HCT116 (cell line): ENCODE results near the gene MYDGF. TPM values are rescaled to one million over a fixed set of nuclear protein-coding genes. Genes with fewer than 3 reads are reported as not detected.

Source experiments
- ATAC-seq: fragments of 200-7000 bp; cut with Tn5 transposase; 2 replicates; pipeline ENCODE4 v1.9.1; 2020; ENCODE audit warnings: mild to moderate bottlenecking, moderate library complexity
- BruUV-seq: library from RNA; stranded (reverse); fragments of 400-500 nt; replicated peaks from 2 replicates; lab custom pipeline; 2021; lab: Mats Ljungman, UMichigan
- CTCF ChIA-PET: fragments of 300-600 bp; sonication (Branson Sonifier 250); formaldehyde crosslinking; loops from one replicate; lab custom pipeline; 2021; ENCODE audit warnings: antibody characterized with exemption; lab: Charles Lee
- POLR2A ChIA-PET: fragments of 300-600, 350-600 bp; sonication (Branson Sonifier 250); formaldehyde crosslinking; loops from one replicate; lab custom pipeline; 2021; ENCODE audit warnings: antibody characterized with exemption; lab: Charles Lee
- RAD21 ChIA-PET, 2 experiments: fragments of 300-600 bp; sonication (Branson Sonifier 250); formaldehyde crosslinking; loops; one replicate each; lab custom pipeline; 2023; ENCODE audit warnings: low total read pairs in 2 of 2; ENCODE audit not compliant: uncharacterized antibody in 2 of 2, unreplicated experiment in 2 of 2, low non-redundant PET in 1 of 2; lab: Charles Lee
- DNase-seq: peaks from one replicate; pipeline ENCODE4 v3.0.0-alpha.2; 2010; ENCODE audit warnings: low read depth, low spot score
- H2AFZ ChIP-seq: fragments of 200-600 bp; shearing (Covaris generic), sonication (generic); 2 replicates; pipeline ENCODE4 v1.6.1; 2017; ENCODE audit warnings: low read depth, mixed run types, mixed read lengths, antibody characterized with exemption, low read length; ENCODE audit not compliant: poor library complexity, severe bottlenecking
- H3K27ac ChIP-seq: 2 replicates; pipeline ENCODE4 v1.5.1; 2012; ENCODE audit warnings: low read depth, low read length
- H3K27me3 ChIP-seq: fragments of 200-600 bp; sonication (generic); 2 replicates; pipeline ENCODE4 v1.6.1; 2016; ENCODE audit warnings: mixed run types, low read length, mixed read lengths; ENCODE audit not compliant: insufficient read depth
- H3K36me3 ChIP-seq, 2 experiments: fragments of 200-500 bp in 1 of 2; fragments of 200-600 bp in 1 of 2; sonication (Bioruptor generic) in 1 of 2; sonication (generic) in 1 of 2; 2 replicates each; pipeline versions ENCODE4 v1.5.1 to v1.6.1; 2014 to 2016; ENCODE audit warnings: low read length in 2 of 2, inconsistent platforms in 1 of 2, mixed read lengths in 1 of 2, mixed run types in 1 of 2; ENCODE audit not compliant: insufficient read depth in 2 of 2, control insufficient read depth in 1 of 2
- H3K4me1 ChIP-seq, 2 experiments: fragments of 200-600 bp in 1 of 2; sonication (generic) in 1 of 2; 2 replicates each; pipeline versions ENCODE4 v1.5.1 to v1.6.1; 2012 to 2017; ENCODE audit warnings: low read length in 2 of 2, inconsistent platforms in 1 of 2, mild to moderate bottlenecking in 1 of 2, mixed read lengths in 1 of 2, mixed run types in 1 of 2, moderate library complexity in 1 of 2; ENCODE audit not compliant: insufficient read depth in 2 of 2, control insufficient read depth in 1 of 2
- H3K4me2 ChIP-seq: fragments of 200-600 bp; sonication (generic); 2 replicates; pipeline ENCODE4 v1.6.1; 2017; ENCODE audit warnings: mixed run types, low read length, mixed read lengths
- H3K4me3 ChIP-seq, 2 experiments: fragments of 200-600 bp in 1 of 2; sonication (generic) in 1 of 2; replicated peaks in 1 of 2; 2 replicates each; pipeline ENCODE4 v1.5.1; 2011 to 2016; ENCODE audit warnings: low read length in 2 of 2, control low read depth in 1 of 2, low read depth in 1 of 2, mild to moderate bottlenecking in 1 of 2, mixed read lengths in 1 of 2, mixed run types in 1 of 2
- H3K79me2 ChIP-seq: fragments of 200-600 bp; sonication (generic); 2 replicates; pipeline ENCODE4 v1.6.1; 2017; ENCODE audit warnings: mild to moderate bottlenecking, mixed run types, low read length, moderate library complexity, mixed read lengths; ENCODE audit not compliant: insufficient read depth
- H3K9ac ChIP-seq: fragments of 200-600 bp; sonication (generic); 2 replicates; pipeline ENCODE4 v1.6.1; 2016; ENCODE audit warnings: low read length, mixed read lengths
- H3K9me2 ChIP-seq: fragments of 200-600 bp; sonication (generic), shearing (Covaris generic); 2 replicates; pipeline ENCODE4 v1.6.1; 2017; ENCODE audit warnings: mixed run types, mild to moderate bottlenecking, moderate library complexity; ENCODE audit not compliant: insufficient read depth
- H3K9me3 ChIP-seq, 2 experiments: fragments of 200-500 bp in 1 of 2; fragments of 200-600 bp in 1 of 2; sonication (Bioruptor generic) in 1 of 2; sonication (generic) in 1 of 2; 2 replicates each; pipeline ENCODE4 v1.6.1; 2014 to 2017; ENCODE audit warnings: low read length in 2 of 2, mixed read lengths in 2 of 2, inconsistent platforms in 1 of 2, low read depth in 1 of 2, mild to moderate bottlenecking in 1 of 2, mixed run types in 1 of 2, moderate library complexity in 1 of 2; ENCODE audit not compliant: control insufficient read depth in 1 of 2, insufficient read depth in 1 of 2
- H4K20me1 ChIP-seq: fragments of 200-600 bp; sonication (generic), shearing (Covaris generic); 2 replicates; pipeline ENCODE4 v1.6.1; 2017; ENCODE audit warnings: mixed run types, mild to moderate bottlenecking, moderate library complexity; ENCODE audit not compliant: insufficient read depth
- EZH2 ChIP-seq: fragments of 200-600 bp; sonication (generic); IDR thresholded peaks from 2 replicates; pipeline ENCODE4 v1.6.1; 2017; ENCODE audit warnings: antibody characterized with exemption, mixed run types
- YY1 ChIP-seq: IDR thresholded peaks from 2 replicates; pipeline ENCODE4 v1.6.1; 2011; ENCODE audit warnings: low read length, low read depth, moderate library complexity, mild to moderate bottlenecking; ENCODE audit not compliant: insufficient replicate concordance; ENCODE audit errors: extremely low read depth
- ZFX ChIP-seq: fragments of 450-650 bp; IDR thresholded peaks from 2 replicates; pipeline ENCODE4 v1.6.1; 2017
- ZNF274 ChIP-seq: fragments of 200-500 bp; sonication (Bioruptor generic); IDR thresholded peaks from 2 replicates; pipeline ENCODE4 v1.6.1; 2014; ENCODE audit warnings: mild to moderate bottlenecking, low read depth, low read length, inconsistent platforms
- intact Hi-C: fragments of 100-400 bp; cut with micrococcal nuclease; formaldehyde crosslinking; loops from 2 replicates; pipeline ENCODE4 v1.10.0; 2022
- total RNA-seq: library from RNA; stranded (reverse); gene quantifications from one replicate; pipeline ENCODE4 v1.2.1, GENCODE V29; 2021; ENCODE audit not compliant: unreplicated experiment
- TF ChIP-seq, protein P1 (sequence below): IDR thresholded peaks from 2 replicates; pipeline ENCODE4 v1.6.1; 2011; ENCODE audit warnings: mild to moderate bottlenecking, low read length, moderate library complexity; ENCODE audit not compliant: insufficient replicate concordance; ENCODE audit errors: extremely low read depth
- TF ChIP-seq, protein P2 (sequence below), 3 experiments: fragments of 200-600 bp in 1 of 3; sonication (generic) in 1 of 3; IDR thresholded peaks in 2 of 3; conservative IDR thresholded peaks in 1 of 3; 2 replicates each; pipeline ENCODE4 v1.5.1; 2012 to 2017; ENCODE audit warnings: low read depth in 2 of 3, low read length in 2 of 3, antibody characterized with exemption in 1 of 3, borderline replicate concordance in 1 of 3, control low read depth in 1 of 3, mild to moderate bottlenecking in 1 of 3, mixed read lengths in 1 of 3, mixed run types in 1 of 3, moderate library complexity in 1 of 3; ENCODE audit not compliant: insufficient read depth in 1 of 3
- TF ChIP-seq, protein P3 (sequence below): IDR thresholded peaks from 2 replicates; pipeline ENCODE4 v1.6.1; 2012

The MYDGF gene
- total RNA-seq, 1 experiment from 2014 or later: 110 TPM

DNA sequence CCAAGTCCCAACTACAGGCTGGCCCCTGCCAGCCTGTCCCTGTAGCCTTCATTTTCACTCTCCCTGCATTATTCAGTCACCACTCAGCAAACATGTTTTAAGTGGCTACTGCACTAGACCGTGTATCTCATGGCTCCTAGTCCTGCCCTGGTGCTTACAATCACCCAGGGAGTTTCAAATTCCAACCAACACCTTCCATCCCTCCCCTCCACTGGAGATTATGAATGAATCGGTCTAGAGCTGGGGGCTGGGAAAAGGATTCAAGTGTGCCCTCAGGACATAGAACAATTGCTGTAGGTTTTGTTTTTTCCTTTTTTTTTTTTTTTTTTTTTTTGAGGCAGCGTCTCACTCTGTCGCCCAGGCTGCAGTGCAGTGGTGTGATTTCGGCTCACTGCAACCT lies 45.8 kb downstream of the MYDGF start (continued):
- TF ChIP-seq, protein P1, sequence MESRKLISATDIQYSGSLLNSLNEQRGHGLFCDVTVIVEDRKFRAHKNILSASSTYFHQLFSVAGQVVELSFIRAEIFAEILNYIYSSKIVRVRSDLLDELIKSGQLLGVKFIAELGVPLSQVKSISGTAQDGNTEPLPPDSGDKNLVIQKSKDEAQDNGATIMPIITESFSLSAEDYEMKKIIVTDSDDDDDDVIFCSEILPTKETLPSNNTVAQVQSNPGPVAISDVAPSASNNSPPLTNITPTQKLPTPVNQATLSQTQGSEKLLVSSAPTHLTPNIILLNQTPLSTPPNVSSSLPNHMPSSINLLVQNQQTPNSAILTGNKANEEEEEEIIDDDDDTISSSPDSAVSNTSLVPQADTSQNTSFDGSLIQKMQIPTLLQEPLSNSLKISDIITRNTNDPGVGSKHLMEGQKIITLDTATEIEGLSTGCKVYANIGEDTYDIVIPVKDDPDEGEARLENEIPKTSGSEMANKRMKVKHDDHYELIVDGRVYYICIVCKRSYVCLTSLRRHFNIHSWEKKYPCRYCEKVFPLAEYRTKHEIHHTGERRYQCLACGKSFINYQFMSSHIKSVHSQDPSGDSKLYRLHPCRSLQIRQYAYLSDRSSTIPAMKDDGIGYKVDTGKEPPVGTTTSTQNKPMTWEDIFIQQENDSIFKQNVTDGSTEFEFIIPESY: no peak
- no peak for TF ChIP-seq ZFX
- TF ChIP-seq ZNF274: no peak
- TF ChIP-seq YY1: no peak
- TF ChIP-seq, all 23 proteins: peak for 0

DNA sequence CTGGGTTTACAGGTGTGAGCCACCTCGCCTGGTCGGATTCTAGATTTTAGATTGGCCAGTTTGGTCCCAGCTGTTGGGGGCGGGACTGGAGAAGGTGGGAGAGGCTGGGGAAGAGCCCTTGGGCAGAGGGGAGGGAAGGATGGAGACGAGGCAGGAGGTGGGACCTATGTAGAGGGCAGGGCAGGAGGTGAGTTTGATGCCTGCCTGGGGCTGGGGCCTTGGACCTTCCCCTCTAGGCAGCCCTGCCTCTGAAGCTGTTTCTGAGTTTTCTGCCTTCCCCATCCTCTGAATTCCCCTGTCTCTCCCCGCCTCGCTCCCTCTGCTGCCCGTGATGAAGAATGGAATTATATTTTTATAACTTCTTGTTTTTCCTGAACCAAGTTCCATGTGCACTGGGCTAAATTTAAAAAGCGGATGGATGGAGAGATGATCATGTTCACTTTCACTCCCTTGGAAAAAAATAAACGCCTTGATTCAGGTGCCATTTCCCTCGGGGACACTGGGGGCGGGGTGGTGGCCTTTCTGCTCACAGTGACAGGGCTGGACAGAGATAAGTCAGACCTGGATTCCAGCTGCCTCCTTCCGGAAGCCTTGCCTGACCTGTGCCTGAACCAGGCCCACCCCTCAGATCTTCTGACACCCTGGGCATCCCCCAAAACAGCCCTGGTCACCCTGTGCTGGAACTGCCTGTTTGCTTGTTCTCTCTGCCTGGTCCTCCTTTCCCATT lies 47.3 kb downstream of the MYDGF start:
- ATAC-seq: peak; percentile 81
- Histone ChIP-seq H3K36me3 (no peaks in the 10 kb centered on the region), H2AFZ (no peak overlapping the region), H3K9me3 (no peaks in the 10 kb centered on the region), H3K27ac (peak overlapping the region; percentile 47; the same call in 1 of the 2 replicates), H3K9me2 (no peaks in the 10 kb centered on the region), H3K4me3 (no peak overlapping the region), H3K4me2 (peak overlapping the region; percentile 32), H3K79me2 (no peaks in the 10 kb centered on the region), H3K9ac (no peak overlapping the region), H3K27me3 (no peaks in the 10 kb centered on the region; the same call in 1 of the 2 replicates), H3K4me1 (peaks cover 20 to 28% of the 10 kb centered on the region in 2 experiments), H4K20me1 (no peaks in the 10 kb centered on the region)
- CTCF ChIA-PET: interaction anchor here (0.7 to 1.2 kb wide), 4 partner anchors 10 to 98 kb away, joined by 3 to 4 read pairs (median 3); no protein-coding TSS in a partner anchor
- TF ChIP-seq, protein P2, sequence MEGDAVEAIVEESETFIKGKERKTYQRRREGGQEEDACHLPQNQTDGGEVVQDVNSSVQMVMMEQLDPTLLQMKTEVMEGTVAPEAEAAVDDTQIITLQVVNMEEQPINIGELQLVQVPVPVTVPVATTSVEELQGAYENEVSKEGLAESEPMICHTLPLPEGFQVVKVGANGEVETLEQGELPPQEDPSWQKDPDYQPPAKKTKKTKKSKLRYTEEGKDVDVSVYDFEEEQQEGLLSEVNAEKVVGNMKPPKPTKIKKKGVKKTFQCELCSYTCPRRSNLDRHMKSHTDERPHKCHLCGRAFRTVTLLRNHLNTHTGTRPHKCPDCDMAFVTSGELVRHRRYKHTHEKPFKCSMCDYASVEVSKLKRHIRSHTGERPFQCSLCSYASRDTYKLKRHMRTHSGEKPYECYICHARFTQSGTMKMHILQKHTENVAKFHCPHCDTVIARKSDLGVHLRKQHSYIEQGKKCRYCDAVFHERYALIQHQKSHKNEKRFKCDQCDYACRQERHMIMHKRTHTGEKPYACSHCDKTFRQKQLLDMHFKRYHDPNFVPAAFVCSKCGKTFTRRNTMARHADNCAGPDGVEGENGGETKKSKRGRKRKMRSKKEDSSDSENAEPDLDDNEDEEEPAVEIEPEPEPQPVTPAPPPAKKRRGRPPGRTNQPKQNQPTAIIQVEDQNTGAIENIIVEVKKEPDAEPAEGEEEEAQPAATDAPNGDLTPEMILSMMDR (IDR thresholded peaks at IDR 0.05 in 2 of 3, conservative IDR thresholded peaks at IDR 0.05 in 1 of 3; ENCODE audit: borderline replicate concordance in 1 of 3, insufficient read depth in 1 of 3, low read depth in 2 of 3, low read length in 2 of 3): peak in 2 of 3 experiments; percentile 10 to 21; a peak in 2 of 6 replicates
- TF ChIP-seq, protein P3, sequence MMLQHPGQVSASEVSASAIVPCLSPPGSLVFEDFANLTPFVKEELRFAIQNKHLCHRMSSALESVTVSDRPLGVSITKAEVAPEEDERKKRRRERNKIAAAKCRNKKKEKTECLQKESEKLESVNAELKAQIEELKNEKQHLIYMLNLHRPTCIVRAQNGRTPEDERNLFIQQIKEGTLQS: no peak
- TF ChIP-seq ZFX (no peak), EZH2 (no peak)
- RAD21 ChIA-PET: interaction anchor here in 1 of 2 experiments (0.7 kb wide), 1 partner anchor 783 kb away, joined by 3 read pairs; no protein-coding TSS in a partner anchor
- intact Hi-C loops: no loop called here
- no peak for DNase-seq
- no TSS peak for BruUV-seq
- POLR2A ChIA-PET: interaction anchor here (0.7 kb wide), 2 partner anchors 14 to 178 kb away, joined by 3 to 4 read pairs; no protein-coding TSS in a partner anchor
